Astrocyte (in vitro differentiated cells and primary cell): Measurements from ENCODE around the gene MRPL42. TPM values are rescaled to one million over a fixed set of nuclear protein-coding genes. Genes with fewer than 3 reads are reported as not detected.

Source experiments
- DNase-seq: peaks from one replicate; pipeline ENCODE4 v3.0.0-alpha.2; 2010; ENCODE audit warnings: low read depth
- FAIRE-seq: peaks from 2 replicates; lab custom pipeline; 2011; peaks lifted over from hg19 to GRCh38; lab: Jason Lieb, UNC
- H2AFZ ChIP-seq: 2 replicates; pipeline ENCODE4 v1.6.0; 2012; ENCODE audit warnings: low read depth, low read length, inconsistent platforms
- H3K27ac ChIP-seq: 2 replicates; pipeline ENCODE4 v1.5.1; 2011; ENCODE audit warnings: low read depth, low read length, inconsistent platforms
- H3K27me3 ChIP-seq: 2 replicates; pipeline ENCODE4 v1.6.0; 2011; ENCODE audit warnings: low read length, inconsistent platforms; ENCODE audit not compliant: insufficient read depth
- H3K36me3 ChIP-seq: 2 replicates; pipeline ENCODE4 v1.5.1; 2011; ENCODE audit warnings: low read length, inconsistent platforms; ENCODE audit not compliant: insufficient read depth
- H3K4me1 ChIP-seq: 2 replicates; pipeline ENCODE4 v1.5.1; 2011; ENCODE audit warnings: low read length, inconsistent platforms; ENCODE audit not compliant: insufficient read depth
- H3K4me2 ChIP-seq: 2 replicates; pipeline ENCODE4 v1.6.0; 2012; ENCODE audit warnings: low read length, inconsistent platforms
- H3K4me3 ChIP-seq: 2 replicates; pipeline ENCODE4 v1.5.1; 2011; ENCODE audit warnings: low read depth, mild to moderate bottlenecking, low read length, inconsistent platforms; ENCODE audit not compliant: insufficient read depth
- H3K79me2 ChIP-seq: 2 replicates; pipeline ENCODE4 v1.6.0; 2012; ENCODE audit warnings: mild to moderate bottlenecking, low read length, inconsistent platforms; ENCODE audit not compliant: insufficient read depth
- H3K9ac ChIP-seq: 2 replicates; pipeline ENCODE4 v1.6.0; 2012; ENCODE audit warnings: mild to moderate bottlenecking, low read length, inconsistent platforms
- H3K9me3 ChIP-seq: 2 replicates; pipeline ENCODE4 v1.5.1; 2012; ENCODE audit warnings: low read depth, mild to moderate bottlenecking, low read length, inconsistent platforms; ENCODE audit not compliant: insufficient read depth
- H4K20me1 ChIP-seq: 2 replicates; pipeline ENCODE4 v1.6.0; 2012; ENCODE audit warnings: low read length, inconsistent platforms; ENCODE audit not compliant: insufficient read depth
- H3K27ac Mint-ChIP-seq: one replicate; pipeline ENCODE4 v1.8.0; 2021; ENCODE audit warnings: mild to moderate bottlenecking, mixed read lengths; ENCODE audit not compliant: unreplicated experiment
- H3K27me3 Mint-ChIP-seq: one replicate; pipeline ENCODE4 v1.8.0; 2021; ENCODE audit warnings: low read depth, mixed read lengths; ENCODE audit not compliant: unreplicated experiment
- H3K36me3 Mint-ChIP-seq: one replicate; pipeline ENCODE4 v1.8.0; 2021; ENCODE audit warnings: low read depth, mixed read lengths; ENCODE audit not compliant: unreplicated experiment
- H3K4me1 Mint-ChIP-seq: one replicate; pipeline ENCODE4 v1.8.0; 2021; ENCODE audit warnings: low read depth, mixed read lengths; ENCODE audit not compliant: unreplicated experiment
- H3K4me3 Mint-ChIP-seq: one replicate; pipeline ENCODE4 v1.8.0; 2021; ENCODE audit warnings: mild to moderate bottlenecking, moderate library complexity, mixed read lengths; ENCODE audit not compliant: unreplicated experiment
- H3K9me3 Mint-ChIP-seq: one replicate; pipeline ENCODE4 v1.8.0; 2021; ENCODE audit warnings: mild to moderate bottlenecking, mixed read lengths; ENCODE audit not compliant: unreplicated experiment
- CTCF ChIP-seq: IDR thresholded peaks from 2 replicates; pipeline ENCODE4 v1.5.1; 2011; ENCODE audit warnings: low read depth, mild to moderate bottlenecking, inconsistent platforms, low read length, moderate library complexity; ENCODE audit not compliant: insufficient read depth
- EZH2 ChIP-seq: IDR thresholded peaks from 2 replicates; pipeline ENCODE4 v1.6.1; 2012; ENCODE audit warnings: mild to moderate bottlenecking, low read length, inconsistent platforms; ENCODE audit not compliant: insufficient read depth
- total RNA-seq: library from RNA; stranded (reverse); gene quantifications from 2 replicates; pipeline ENCODE4 v1.2.1, GENCODE V29; 2021

Gene MRPL42
- total RNA-seq, 1 donor from 2014 or later: 65.6 TPM

DNA sequence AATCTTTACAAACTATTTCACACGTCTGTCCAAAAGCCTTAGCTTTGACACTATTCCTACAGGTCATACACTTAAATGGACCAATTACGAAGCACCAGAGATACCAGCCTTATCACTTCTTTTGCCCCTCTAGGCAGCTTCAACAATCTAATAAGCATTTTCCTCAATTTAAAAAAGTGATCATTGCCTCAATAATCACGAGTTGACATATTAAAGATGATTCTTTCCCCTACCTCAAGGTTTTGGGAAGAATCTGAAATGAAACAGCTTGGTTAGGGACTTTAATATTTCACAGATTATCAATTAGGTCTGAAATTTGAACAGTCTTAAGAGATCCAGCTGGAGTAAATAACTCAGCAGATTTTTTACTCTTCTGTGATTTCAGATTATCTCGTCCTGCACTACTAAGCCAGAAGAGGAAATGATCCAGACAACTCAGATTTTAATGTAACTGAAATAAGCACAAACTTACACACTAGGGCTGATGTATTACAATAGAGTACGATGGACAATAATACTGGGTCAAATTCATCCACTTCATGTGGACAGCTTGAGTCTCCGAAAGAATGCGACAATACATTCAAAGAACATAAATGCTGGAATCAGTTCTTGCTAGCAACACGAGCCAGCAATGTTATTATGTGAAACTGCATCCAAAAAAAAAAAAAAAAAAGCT lies 41.4 kb upstream of the MRPL42 start:
- TF ChIP-seq EZH2: no peak
- TF ChIP-seq CTCF: no peak
- H3K4me3 Mint-ChIP-seq: no peak overlapping the region

GRCh38 chr12:93426412-93426805 lies 40.9 kb upstream of the MRPL42 start:
- no peak overlapping the region for H3K27ac Mint-ChIP-seq
- H3K9ac ChIP-seq: no peak overlapping the region
- H3K27me3 Mint-ChIP-seq: no peaks in the 10 kb centered on the region
- peaks cover 99% of the 10 kb centered on the region for H3K79me2 ChIP-seq
- H3K36me3 ChIP-seq: no peaks in the 10 kb centered on the region
- H2AFZ ChIP-seq: no peak overlapping the region
- no peaks in the 10 kb centered on the region for H3K9me3 ChIP-seq
- no peaks in the 10 kb centered on the region for H3K4me1 ChIP-seq
- DNase-seq: no peak
- no peak overlapping the region for H3K4me3 ChIP-seq
- H3K27me3 ChIP-seq: no peaks in the 10 kb centered on the region
- peaks cover 67% of the 10 kb centered on the region for H3K4me1 Mint-ChIP-seq
- H3K36me3 Mint-ChIP-seq: no peaks in the 10 kb centered on the region
- no peak for TF ChIP-seq EZH2
- TF ChIP-seq CTCF: no peak
- no peak for FAIRE-seq
- H3K9me3 Mint-ChIP-seq: no peaks in the 10 kb centered on the region
- H3K4me3 Mint-ChIP-seq: no peak overlapping the region
- H3K4me2 ChIP-seq: peak overlapping the region; percentile 5
- no peak overlapping the region for H3K27ac ChIP-seq
- H4K20me1 ChIP-seq: peaks cover 90% of the 10 kb centered on the region

More for the DNA sequence above, 41.4 kb upstream of the MRPL42 start:
- H3K27me3 Mint-ChIP-seq: no peaks in the 10 kb centered on the region
- H4K20me1 ChIP-seq: peaks cover 85% of the 10 kb centered on the region
- H3K4me2 ChIP-seq: peak overlapping the region; percentile 5
- H3K27ac ChIP-seq: no peak overlapping the region
- H3K4me1 ChIP-seq: no peaks in the 10 kb centered on the region
- no peaks in the 10 kb centered on the region for H3K9me3 Mint-ChIP-seq
- H2AFZ ChIP-seq: no peak overlapping the region
- no peaks in the 10 kb centered on the region for H3K27me3 ChIP-seq
- H3K36me3 ChIP-seq: no peaks in the 10 kb centered on the region
- no peaks in the 10 kb centered on the region for H3K36me3 Mint-ChIP-seq
- H3K4me3 ChIP-seq: no peak overlapping the region
- DNase-seq (no peak), FAIRE-seq (no peak)
- H3K9me3 ChIP-seq: no peaks in the 10 kb centered on the region
- H3K9ac ChIP-seq: no peak overlapping the region
- H3K27ac Mint-ChIP-seq: peak overlapping the region; percentile 34
- H3K79me2 ChIP-seq: peaks cover 99% of the 10 kb centered on the region
- H3K4me1 Mint-ChIP-seq: peaks cover 65% of the 10 kb centered on the region
